ENCODE measurements around the gene ARHGAP15.

DNA sequence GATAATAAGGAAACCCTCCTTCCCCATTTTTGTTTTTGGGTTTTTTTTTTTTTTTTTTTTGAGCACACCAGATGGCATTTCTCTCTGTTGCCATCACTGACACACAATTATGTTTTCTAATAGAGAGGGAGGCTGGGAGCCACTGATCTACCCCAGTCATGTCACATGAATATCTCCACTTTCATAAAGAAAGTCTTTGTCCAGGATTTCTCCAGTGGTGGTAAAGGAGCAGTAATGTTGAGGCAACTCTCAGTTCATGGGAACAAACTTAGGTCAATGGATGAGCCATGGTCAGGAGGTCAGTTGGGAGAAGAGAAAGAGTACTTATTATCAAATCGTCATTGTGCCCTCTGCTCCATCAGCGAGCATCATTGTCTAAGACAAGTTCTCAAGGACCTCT lies 603.7 kb downstream of the ARHGAP15 start:
- TF ChIP-seq JUND (IDR thresholded peaks at IDR 0.05) (no peak), GABPA (IDR thresholded peaks at IDR 0.05 in 1 of 2, conservative IDR thresholded peaks at IDR 0.05 in 1 of 2) (no peak), YY1 (IDR thresholded peaks at IDR 0.05) (no peak), RAD21 (IDR thresholded peaks at IDR 0.05) (no peak), SP1 (IDR thresholded peaks at IDR 0.05) (no peak), TAF1 (conservative IDR thresholded peaks at IDR 0.05) (no peak), FOXA1 (IDR thresholded peaks at IDR 0.05) (no peak), EGR1 (IDR thresholded peaks at IDR 0.05; ENCODE audit: low read depth in 2 of 2) (no peak), HNF4A (conservative IDR thresholded peaks at IDR 0.05) (no peak)
- TF ChIP-seq, protein P1, sequence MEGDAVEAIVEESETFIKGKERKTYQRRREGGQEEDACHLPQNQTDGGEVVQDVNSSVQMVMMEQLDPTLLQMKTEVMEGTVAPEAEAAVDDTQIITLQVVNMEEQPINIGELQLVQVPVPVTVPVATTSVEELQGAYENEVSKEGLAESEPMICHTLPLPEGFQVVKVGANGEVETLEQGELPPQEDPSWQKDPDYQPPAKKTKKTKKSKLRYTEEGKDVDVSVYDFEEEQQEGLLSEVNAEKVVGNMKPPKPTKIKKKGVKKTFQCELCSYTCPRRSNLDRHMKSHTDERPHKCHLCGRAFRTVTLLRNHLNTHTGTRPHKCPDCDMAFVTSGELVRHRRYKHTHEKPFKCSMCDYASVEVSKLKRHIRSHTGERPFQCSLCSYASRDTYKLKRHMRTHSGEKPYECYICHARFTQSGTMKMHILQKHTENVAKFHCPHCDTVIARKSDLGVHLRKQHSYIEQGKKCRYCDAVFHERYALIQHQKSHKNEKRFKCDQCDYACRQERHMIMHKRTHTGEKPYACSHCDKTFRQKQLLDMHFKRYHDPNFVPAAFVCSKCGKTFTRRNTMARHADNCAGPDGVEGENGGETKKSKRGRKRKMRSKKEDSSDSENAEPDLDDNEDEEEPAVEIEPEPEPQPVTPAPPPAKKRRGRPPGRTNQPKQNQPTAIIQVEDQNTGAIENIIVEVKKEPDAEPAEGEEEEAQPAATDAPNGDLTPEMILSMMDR (IDR thresholded peaks at IDR 0.05; ENCODE audit: low read depth, low read length, missing input control), result no peak
- TF ChIP-seq, protein P2, sequence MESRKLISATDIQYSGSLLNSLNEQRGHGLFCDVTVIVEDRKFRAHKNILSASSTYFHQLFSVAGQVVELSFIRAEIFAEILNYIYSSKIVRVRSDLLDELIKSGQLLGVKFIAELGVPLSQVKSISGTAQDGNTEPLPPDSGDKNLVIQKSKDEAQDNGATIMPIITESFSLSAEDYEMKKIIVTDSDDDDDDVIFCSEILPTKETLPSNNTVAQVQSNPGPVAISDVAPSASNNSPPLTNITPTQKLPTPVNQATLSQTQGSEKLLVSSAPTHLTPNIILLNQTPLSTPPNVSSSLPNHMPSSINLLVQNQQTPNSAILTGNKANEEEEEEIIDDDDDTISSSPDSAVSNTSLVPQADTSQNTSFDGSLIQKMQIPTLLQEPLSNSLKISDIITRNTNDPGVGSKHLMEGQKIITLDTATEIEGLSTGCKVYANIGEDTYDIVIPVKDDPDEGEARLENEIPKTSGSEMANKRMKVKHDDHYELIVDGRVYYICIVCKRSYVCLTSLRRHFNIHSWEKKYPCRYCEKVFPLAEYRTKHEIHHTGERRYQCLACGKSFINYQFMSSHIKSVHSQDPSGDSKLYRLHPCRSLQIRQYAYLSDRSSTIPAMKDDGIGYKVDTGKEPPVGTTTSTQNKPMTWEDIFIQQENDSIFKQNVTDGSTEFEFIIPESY (IDR thresholded peaks at IDR 0.05), result no peak
- TF ChIP-seq, protein P3, sequence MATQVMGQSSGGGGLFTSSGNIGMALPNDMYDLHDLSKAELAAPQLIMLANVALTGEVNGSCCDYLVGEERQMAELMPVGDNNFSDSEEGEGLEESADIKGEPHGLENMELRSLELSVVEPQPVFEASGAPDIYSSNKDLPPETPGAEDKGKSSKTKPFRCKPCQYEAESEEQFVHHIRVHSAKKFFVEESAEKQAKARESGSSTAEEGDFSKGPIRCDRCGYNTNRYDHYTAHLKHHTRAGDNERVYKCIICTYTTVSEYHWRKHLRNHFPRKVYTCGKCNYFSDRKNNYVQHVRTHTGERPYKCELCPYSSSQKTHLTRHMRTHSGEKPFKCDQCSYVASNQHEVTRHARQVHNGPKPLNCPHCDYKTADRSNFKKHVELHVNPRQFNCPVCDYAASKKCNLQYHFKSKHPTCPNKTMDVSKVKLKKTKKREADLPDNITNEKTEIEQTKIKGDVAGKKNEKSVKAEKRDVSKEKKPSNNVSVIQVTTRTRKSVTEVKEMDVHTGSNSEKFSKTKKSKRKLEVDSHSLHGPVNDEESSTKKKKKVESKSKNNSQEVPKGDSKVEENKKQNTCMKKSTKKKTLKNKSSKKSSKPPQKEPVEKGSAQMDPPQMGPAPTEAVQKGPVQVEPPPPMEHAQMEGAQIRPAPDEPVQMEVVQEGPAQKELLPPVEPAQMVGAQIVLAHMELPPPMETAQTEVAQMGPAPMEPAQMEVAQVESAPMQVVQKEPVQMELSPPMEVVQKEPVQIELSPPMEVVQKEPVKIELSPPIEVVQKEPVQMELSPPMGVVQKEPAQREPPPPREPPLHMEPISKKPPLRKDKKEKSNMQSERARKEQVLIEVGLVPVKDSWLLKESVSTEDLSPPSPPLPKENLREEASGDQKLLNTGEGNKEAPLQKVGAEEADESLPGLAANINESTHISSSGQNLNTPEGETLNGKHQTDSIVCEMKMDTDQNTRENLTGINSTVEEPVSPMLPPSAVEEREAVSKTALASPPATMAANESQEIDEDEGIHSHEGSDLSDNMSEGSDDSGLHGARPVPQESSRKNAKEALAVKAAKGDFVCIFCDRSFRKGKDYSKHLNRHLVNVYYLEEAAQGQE (IDR thresholded peaks at IDR 0.05), result no peak
- TF ChIP-seq, protein P4, sequence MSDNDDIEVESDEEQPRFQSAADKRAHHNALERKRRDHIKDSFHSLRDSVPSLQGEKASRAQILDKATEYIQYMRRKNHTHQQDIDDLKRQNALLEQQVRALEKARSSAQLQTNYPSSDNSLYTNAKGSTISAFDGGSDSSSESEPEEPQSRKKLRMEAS (IDR thresholded peaks at IDR 0.05), result no peak

Measured in liver (tissue), 3 donors.